ENCODE measurements around the gene ATP5F1D.

Gene ATP5F1D

GRCh38 chr19:1221904-1222255, 19.7 kb upstream of the ATP5F1D start:
- no peak overlapping the region for H3K4me3 ChIP-seq (ENCODE audit: low read length in 2 of 2)
- H3K36me3 ChIP-seq (ENCODE audit: control insufficient read depth in 2 of 2, insufficient read depth in 2 of 2, low read length in 2 of 2): peaks cover 14 to 16% of the 10 kb centered on the region in 2 donors
- no peaks in the 10 kb centered on the region for H3K27me3 ChIP-seq (ENCODE audit: control insufficient read depth in 1 of 2, insufficient read depth in 2 of 2, low read length in 2 of 2)
- no peak overlapping the region for H3K27ac ChIP-seq (ENCODE audit: low read length)
- H3K9ac ChIP-seq (ENCODE audit: low read length in 2 of 2): peak overlapping the region in 1 of 2 donors; percentile 21
- peaks cover 38% of the 10 kb centered on the region for H3K4me1 ChIP-seq (ENCODE audit: control insufficient read depth, insufficient read depth, low read length)
- no peaks in the 10 kb centered on the region for H3K9me3 ChIP-seq (ENCODE audit: control insufficient read depth in 2 of 2, low read length in 2 of 2)

DNA sequence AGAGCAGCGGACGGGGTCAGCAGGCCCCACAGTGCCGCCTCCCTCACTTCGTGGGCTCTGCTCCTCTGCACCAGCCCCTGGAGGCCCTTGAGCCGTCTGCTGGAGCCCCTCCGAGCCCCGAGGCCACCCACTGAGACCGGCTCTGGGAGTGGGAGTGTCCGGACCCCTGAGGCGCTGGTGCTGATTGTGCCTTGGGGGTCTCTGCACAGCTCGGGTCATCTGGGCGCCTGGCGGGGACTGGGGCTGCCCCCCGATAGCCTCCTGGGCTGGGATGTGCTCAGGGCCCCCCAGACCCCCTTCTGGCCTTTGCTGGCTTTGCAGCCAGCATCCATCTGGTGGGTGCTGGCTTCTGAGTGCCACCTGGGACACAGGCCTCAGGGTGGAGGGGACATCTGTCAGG, 19.2 kb upstream of the ATP5F1D start:
- no peak overlapping the region for H3K27ac ChIP-seq (ENCODE audit: low read length)
- no peak overlapping the region for H3K4me3 ChIP-seq (ENCODE audit: low read length in 2 of 2)
- H3K9ac ChIP-seq (ENCODE audit: low read length in 2 of 2): no peak overlapping the region
- H3K4me1 ChIP-seq (ENCODE audit: control insufficient read depth, insufficient read depth, low read length): peaks cover 33% of the 10 kb centered on the region
- H3K27me3 ChIP-seq (ENCODE audit: control insufficient read depth in 1 of 2, insufficient read depth in 2 of 2, low read length in 2 of 2): no peaks in the 10 kb centered on the region
- H3K36me3 ChIP-seq (ENCODE audit: control insufficient read depth in 2 of 2, insufficient read depth in 2 of 2, low read length in 2 of 2): peaks cover 16 to 18% of the 10 kb centered on the region in 2 donors
- no peaks in the 10 kb centered on the region for H3K9me3 ChIP-seq (ENCODE audit: control insufficient read depth in 2 of 2, low read length in 2 of 2)

GRCh38 chr19:1223018-1223855, 18.3 kb upstream of the ATP5F1D start:
- H3K27me3 ChIP-seq (ENCODE audit: control insufficient read depth in 1 of 2, insufficient read depth in 2 of 2, low read length in 2 of 2): no peaks in the 10 kb centered on the region
- H3K27ac ChIP-seq (ENCODE audit: low read length): no peak overlapping the region
- H3K9ac ChIP-seq (ENCODE audit: low read length in 2 of 2): peak overlapping the region in 1 of 2 donors; percentile 14
- peaks cover 16 to 18% of the 10 kb centered on the region in 2 donors for H3K36me3 ChIP-seq (ENCODE audit: control insufficient read depth in 2 of 2, insufficient read depth in 2 of 2, low read length in 2 of 2)
- H3K9me3 ChIP-seq (ENCODE audit: control insufficient read depth in 2 of 2, low read length in 2 of 2): no peaks in the 10 kb centered on the region
- no peak overlapping the region for H3K4me3 ChIP-seq (ENCODE audit: low read length in 2 of 2)
- peaks cover 27% of the 10 kb centered on the region for H3K4me1 ChIP-seq (ENCODE audit: control insufficient read depth, insufficient read depth, low read length)

DNA sequence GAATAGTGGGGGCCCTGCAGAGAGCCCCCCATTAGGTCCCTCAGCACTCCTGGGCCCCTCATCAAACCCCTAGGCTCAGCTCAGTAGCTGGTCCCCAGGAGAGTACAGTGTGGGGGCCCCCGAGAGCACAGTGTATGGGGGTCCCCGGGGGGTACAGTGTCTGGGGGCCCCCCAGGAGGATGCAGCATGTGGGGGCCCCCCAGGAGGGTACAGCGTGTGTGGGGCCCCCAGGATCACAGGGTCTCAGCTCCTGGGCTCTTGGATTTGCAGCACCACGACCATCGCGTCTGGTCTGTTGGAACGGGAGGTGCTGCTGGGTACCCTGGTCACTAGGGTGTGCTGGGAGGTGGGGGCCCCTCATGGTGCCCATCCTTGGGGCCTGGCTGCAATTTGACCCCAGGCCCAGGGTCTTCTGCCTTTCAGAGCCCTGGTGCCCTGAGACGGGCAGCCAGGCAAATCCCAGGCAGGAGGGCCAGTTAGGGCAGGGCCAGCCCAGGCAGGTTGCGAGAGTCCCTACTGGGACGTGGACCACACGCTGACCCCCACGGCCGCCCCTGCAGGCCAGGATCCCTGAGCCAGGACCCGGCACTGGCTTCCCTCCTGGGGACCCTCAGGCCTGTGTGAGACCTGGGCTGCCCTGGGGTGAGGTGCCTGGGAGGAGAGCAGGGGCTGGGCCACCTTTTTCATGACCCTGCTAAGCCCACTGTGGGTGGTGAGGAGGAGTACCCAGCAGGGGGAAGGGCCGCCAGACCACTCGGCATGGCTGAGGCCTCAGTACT, 17.3 kb upstream of the ATP5F1D start:
- Histone ChIP-seq H3K27me3 (ENCODE audit: control insufficient read depth in 1 of 2, insufficient read depth in 2 of 2, low read length in 2 of 2) (no peaks in the 10 kb centered on the region), H3K4me1 (ENCODE audit: control insufficient read depth, insufficient read depth, low read length) (peaks cover 18% of the 10 kb centered on the region), H3K9me3 (ENCODE audit: control insufficient read depth in 2 of 2, low read length in 2 of 2) (no peaks in the 10 kb centered on the region), H3K27ac (ENCODE audit: low read length) (no peak overlapping the region), H3K4me3 (ENCODE audit: low read length in 2 of 2) (no peak overlapping the region), H3K36me3 (ENCODE audit: control insufficient read depth in 2 of 2, insufficient read depth in 2 of 2, low read length in 2 of 2) (peaks cover 16 to 18% of the 10 kb centered on the region in 2 donors), H3K9ac (ENCODE audit: low read length in 2 of 2) (no peak overlapping the region)

DNA sequence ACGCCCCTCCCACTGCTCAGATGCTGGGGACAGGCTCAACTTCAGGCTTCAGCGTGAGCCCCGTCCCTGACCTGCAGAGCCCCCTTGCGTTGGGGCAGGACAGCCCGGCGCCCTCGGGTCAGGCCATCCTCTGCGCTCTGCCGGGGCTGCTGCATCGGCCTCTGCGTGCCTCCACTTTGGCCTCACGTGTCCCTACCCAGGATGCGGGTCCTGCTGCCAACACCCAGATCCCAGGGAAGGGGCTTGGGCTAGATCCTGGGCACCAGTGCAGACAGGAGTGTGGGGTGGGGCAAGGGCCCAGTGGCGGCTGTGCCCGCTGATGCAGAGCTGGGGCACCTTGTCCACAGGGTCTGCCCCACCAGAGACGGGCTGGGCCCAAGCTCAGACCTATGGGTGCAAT, 16.7 kb upstream of the ATP5F1D start:
- Histone ChIP-seq H3K9me3 (ENCODE audit: control insufficient read depth in 2 of 2, low read length in 2 of 2) (no peaks in the 10 kb centered on the region), H3K27ac (ENCODE audit: low read length) (no peak overlapping the region), H3K27me3 (ENCODE audit: control insufficient read depth in 1 of 2, insufficient read depth in 2 of 2, low read length in 2 of 2) (no peaks in the 10 kb centered on the region), H3K36me3 (ENCODE audit: control insufficient read depth in 2 of 2, insufficient read depth in 2 of 2, low read length in 2 of 2) (peaks cover 16 to 18% of the 10 kb centered on the region in 2 donors), H3K4me1 (ENCODE audit: control insufficient read depth, insufficient read depth, low read length) (peaks cover 18% of the 10 kb centered on the region), H3K9ac (ENCODE audit: low read length in 2 of 2) (no peak overlapping the region), H3K4me3 (ENCODE audit: low read length in 2 of 2) (no peak overlapping the region)

GRCh38 chr19:1225440-1226226, 15.9 kb upstream of the ATP5F1D start:
- Histone ChIP-seq H3K9me3 (ENCODE audit: control insufficient read depth in 2 of 2, low read length in 2 of 2) (no peaks in the 10 kb centered on the region), H3K36me3 (ENCODE audit: control insufficient read depth in 2 of 2, insufficient read depth in 2 of 2, low read length in 2 of 2) (peaks cover 16% of the 10 kb centered on the region in 2 donors), H3K4me3 (ENCODE audit: low read length in 2 of 2) (no peak overlapping the region), H3K27me3 (ENCODE audit: control insufficient read depth in 1 of 2, insufficient read depth in 2 of 2, low read length in 2 of 2) (no peaks in the 10 kb centered on the region), H3K9ac (ENCODE audit: low read length in 2 of 2) (no peak overlapping the region), H3K4me1 (ENCODE audit: control insufficient read depth, insufficient read depth, low read length) (peaks cover 13% of the 10 kb centered on the region), H3K27ac (ENCODE audit: low read length) (no peak overlapping the region)

- Histone ChIP-seq H3K27ac (ENCODE audit: low read length) (no peak overlapping the region), H3K9ac (ENCODE audit: low read length in 2 of 2) (no peak overlapping the region), H3K4me3 (ENCODE audit: low read length in 2 of 2) (no peak overlapping the region), H3K9me3 (ENCODE audit: control insufficient read depth in 2 of 2, low read length in 2 of 2) (no peaks in the 10 kb centered on the region), H3K4me1 (ENCODE audit: control insufficient read depth, insufficient read depth, low read length) (peaks cover 12% of the 10 kb centered on the region), H3K27me3 (ENCODE audit: control insufficient read depth in 1 of 2, insufficient read depth in 2 of 2, low read length in 2 of 2) (no peaks in the 10 kb centered on the region), H3K36me3 (ENCODE audit: control insufficient read depth in 2 of 2, insufficient read depth in 2 of 2, low read length in 2 of 2) (peaks cover 11 to 12% of the 10 kb centered on the region in 2 donors)
Observed at GRCh38 chr19:1226227-1226518, 15.4 kb upstream of the ATP5F1D start.

GRCh38 chr19:1226522-1227303, 14.8 kb upstream of the ATP5F1D start:
- Histone ChIP-seq H3K9me3 (ENCODE audit: control insufficient read depth in 2 of 2, low read length in 2 of 2) (no peaks in the 10 kb centered on the region), H3K4me1 (ENCODE audit: control insufficient read depth, insufficient read depth, low read length) (peaks cover 9% of the 10 kb centered on the region), H3K36me3 (ENCODE audit: control insufficient read depth in 2 of 2, insufficient read depth in 2 of 2, low read length in 2 of 2) (peaks cover 7 to 10% of the 10 kb centered on the region in 2 donors), H3K9ac (ENCODE audit: low read length in 2 of 2) (no peak overlapping the region), H3K4me3 (ENCODE audit: low read length in 2 of 2) (no peak overlapping the region), H3K27me3 (ENCODE audit: control insufficient read depth in 1 of 2, insufficient read depth in 2 of 2, low read length in 2 of 2) (no peaks in the 10 kb centered on the region), H3K27ac (ENCODE audit: low read length) (no peak overlapping the region)

DNA sequence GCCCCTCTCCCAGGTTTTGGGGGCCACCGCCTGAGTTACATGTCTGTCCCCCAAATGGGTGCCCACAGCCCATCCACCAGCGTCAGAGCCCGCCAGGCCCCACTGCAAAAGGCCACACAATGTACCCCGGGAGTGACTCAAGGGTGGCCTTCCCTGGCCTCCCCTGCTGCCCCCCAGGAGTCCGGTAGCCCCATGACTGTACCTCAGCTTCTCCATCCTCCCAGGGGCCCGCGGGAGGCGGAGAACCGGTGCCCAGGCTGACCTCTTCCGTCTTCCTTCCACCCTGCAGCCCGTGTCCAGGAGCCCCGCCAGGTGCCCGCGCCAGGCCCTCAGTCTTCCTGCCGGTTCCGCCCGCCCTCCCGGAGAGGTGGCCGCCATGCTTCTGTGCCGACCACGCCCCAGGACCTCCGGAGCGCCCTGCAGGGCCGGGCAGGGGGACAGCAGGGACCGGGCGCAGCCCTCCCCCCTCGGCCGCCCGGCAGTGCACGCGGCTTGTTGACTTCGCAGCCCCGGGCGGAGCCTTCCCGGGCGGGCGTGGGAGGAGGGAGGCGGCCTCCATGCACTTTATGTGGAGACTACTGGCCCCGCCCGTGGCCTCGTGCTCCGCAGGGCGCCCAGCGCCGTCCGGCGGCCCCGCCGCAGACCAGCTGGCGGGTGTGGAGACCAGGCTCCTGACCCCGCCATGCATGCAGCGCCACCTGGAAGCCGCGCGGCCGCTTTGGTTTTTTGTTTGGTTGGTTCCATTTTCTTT, 14.1 kb upstream of the ATP5F1D start:
- Histone ChIP-seq H3K4me1 (ENCODE audit: control insufficient read depth, insufficient read depth, low read length) (peaks cover 10% of the 10 kb centered on the region), H3K9me3 (ENCODE audit: control insufficient read depth in 2 of 2, low read length in 2 of 2) (no peaks in the 10 kb centered on the region), H3K9ac (ENCODE audit: low read length in 2 of 2) (no peak overlapping the region), H3K4me3 (ENCODE audit: low read length in 2 of 2) (no peak overlapping the region), H3K36me3 (ENCODE audit: control insufficient read depth in 2 of 2, insufficient read depth in 2 of 2, low read length in 2 of 2) (peaks cover 7 to 10% of the 10 kb centered on the region in 2 donors), H3K27me3 (ENCODE audit: control insufficient read depth in 1 of 2, insufficient read depth in 2 of 2, low read length in 2 of 2) (no peaks in the 10 kb centered on the region), H3K27ac (ENCODE audit: low read length) (no peak overlapping the region)

All from stomach smooth muscle (tissue), 2 donors.